ENCODE results near the gene CDHR2.

CDHR2 gene, protein sequence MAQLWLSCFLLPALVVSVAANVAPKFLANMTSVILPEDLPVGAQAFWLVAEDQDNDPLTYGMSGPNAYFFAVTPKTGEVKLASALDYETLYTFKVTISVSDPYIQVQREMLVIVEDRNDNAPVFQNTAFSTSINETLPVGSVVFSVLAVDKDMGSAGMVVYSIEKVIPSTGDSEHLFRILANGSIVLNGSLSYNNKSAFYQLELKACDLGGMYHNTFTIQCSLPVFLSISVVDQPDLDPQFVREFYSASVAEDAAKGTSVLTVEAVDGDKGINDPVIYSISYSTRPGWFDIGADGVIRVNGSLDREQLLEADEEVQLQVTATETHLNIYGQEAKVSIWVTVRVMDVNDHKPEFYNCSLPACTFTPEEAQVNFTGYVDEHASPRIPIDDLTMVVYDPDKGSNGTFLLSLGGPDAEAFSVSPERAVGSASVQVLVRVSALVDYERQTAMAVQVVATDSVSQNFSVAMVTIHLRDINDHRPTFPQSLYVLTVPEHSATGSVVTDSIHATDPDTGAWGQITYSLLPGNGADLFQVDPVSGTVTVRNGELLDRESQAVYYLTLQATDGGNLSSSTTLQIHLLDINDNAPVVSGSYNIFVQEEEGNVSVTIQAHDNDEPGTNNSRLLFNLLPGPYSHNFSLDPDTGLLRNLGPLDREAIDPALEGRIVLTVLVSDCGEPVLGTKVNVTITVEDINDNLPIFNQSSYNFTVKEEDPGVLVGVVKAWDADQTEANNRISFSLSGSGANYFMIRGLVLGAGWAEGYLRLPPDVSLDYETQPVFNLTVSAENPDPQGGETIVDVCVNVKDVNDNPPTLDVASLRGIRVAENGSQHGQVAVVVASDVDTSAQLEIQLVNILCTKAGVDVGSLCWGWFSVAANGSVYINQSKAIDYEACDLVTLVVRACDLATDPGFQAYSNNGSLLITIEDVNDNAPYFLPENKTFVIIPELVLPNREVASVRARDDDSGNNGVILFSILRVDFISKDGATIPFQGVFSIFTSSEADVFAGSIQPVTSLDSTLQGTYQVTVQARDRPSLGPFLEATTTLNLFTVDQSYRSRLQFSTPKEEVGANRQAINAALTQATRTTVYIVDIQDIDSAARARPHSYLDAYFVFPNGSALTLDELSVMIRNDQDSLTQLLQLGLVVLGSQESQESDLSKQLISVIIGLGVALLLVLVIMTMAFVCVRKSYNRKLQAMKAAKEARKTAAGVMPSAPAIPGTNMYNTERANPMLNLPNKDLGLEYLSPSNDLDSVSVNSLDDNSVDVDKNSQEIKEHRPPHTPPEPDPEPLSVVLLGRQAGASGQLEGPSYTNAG (N-terminal part only)

DNA sequence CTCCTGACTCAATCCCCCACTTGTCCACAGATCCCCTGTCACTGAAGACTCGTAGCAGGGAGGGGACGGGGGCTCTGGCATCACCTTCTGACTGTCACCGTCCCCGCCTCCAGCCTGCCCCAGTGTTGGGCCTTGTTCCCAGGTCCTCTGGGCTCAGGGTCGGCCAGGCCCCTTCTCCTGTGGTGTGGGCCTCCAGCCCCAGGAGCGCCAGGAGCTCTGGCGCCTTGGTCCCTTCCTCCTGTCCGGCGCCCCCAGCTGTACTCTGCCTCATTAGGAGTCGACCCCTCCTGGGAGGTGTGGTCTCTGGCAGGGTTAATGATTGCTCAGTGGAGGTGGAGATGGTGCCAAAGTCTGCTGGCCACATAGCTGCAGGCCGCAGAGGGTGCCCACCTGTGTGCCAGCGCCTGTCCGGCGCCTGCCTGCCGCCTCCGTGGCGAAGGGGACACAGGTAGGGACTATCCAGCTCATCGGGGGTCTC, at the start of gene CDHR2:
TSS of gene CDHR2 (plus strand) at position 376 of the 478 bp plus-strand sequence. CDS start 16,011 bp downstream, outside the sequence.
- no peak for DNase-seq

DNA sequence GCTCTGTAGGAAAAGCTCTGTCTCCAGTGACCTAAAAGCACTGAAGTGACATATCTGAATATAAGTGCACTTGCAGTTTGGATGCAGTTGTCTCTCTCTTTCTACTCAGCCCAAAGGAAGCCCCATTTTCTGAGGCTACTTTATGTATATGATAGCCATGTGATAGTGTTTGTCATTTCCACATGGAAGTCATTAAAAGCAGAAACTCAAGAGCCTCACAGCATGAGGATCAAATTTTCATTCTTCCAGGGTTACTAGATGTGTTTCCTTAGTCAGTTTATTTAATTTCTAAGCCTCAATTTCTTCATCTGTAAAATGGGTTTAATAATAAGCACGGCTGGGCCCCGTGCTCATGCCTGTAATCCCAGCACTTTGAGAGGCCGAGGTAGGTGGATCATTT, 48.6 kb upstream of the CDHR2 start:
- DNase-seq, result no peak

DNA sequence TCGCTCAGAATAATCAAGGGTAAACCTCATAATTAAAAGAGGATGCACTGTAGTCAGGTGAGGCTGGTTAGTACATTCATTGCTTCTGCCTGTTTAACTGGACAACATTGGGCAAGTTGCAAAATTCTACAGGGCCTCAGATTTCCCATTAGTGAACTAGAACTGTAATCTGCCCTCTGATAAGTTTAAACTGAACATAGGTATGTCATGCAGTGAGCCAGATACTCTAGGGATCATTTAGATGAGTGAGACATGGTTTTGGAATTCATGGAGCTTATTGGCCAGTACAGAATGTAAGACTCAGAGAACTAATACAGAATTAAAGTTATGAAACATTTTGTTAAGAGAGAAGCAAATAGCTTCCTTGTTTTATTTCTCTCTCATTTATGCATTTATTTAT, 47.8 kb upstream of the CDHR2 start:
- no peak for DNase-seq

DNA sequence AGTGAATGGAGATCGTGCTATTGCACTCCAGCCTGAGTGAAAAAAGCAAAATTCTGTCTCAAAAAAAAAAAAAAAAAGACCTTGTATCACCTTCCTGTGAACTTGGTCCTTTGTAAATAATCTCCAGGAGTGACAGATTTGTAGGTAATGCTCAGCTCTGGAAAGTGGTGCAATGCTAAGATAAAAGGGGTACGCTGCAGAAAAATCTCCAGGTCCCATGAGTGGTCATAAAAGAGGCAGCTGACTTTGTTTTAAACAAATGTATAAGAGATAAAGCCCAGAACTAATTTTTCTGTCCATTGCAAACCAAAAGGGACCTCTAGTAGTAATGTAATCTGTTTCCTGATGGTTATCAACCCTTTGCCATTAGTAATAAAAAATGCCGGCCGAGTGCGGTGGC, 45.6 kb upstream of the CDHR2 start:
- DNase-seq, result no peak

DNA sequence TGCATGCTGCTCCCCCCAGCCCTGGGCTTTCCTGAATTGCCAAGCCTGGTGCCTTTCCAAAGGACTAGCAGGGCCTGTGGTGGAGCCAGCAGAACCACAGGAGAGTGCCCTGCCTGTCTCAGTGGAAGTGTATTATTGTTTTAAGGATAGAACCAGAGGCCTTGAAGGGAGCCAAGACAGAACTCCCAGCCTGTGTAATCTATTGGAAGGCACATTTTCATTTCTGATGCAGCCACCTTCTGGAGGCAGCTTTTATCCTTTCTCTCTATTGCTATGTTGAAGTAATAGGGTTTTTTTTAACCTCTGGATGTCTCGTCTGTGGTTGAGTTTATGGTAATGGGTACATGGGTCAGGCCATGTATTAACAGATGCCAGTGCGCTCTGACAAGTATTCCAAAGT, 41.2 kb upstream of the CDHR2 start:
- DNase-seq, result no peak

DNA sequence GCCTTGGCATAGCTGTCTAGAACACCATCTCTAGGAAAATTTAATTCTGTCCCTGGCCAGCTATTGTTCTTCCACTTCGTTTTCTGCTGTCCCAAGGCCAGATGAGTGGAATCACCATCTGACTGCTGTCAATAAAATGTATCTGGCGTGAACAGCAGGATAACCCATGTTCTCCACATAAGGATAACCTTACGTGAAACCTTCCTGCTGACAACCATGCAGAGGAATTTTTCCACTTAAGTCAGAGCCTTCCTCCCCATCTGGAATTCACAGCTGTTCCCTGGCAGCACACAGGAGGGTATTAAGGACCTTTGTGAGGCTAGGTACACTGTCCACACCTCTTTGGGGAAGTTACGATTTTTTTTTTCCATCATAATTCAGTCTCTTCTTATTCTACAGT, 40.5 kb upstream of the CDHR2 start:
- DNase-seq, result no peak

DNA sequence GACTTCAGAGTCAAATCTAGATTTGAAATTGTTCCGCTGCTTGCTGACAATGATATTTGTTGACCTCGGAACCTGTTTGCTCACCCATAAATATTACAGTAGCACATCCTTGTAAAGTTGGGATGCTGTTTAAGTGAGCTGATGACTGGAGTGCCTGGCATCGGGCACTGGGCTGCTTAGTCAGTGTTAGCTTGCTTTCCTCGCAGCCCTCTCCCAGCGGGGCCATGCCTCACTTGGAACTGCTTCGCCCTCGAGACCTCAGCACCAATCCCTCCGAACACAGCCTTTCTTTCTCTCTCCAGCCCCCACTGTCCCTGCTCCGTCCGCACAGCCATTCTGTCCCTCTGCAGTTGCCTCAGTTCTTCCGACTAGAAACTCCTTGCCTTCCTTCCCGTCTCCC, 35.4 kb upstream of the CDHR2 start:
- DNase-seq, result no peak

DNA sequence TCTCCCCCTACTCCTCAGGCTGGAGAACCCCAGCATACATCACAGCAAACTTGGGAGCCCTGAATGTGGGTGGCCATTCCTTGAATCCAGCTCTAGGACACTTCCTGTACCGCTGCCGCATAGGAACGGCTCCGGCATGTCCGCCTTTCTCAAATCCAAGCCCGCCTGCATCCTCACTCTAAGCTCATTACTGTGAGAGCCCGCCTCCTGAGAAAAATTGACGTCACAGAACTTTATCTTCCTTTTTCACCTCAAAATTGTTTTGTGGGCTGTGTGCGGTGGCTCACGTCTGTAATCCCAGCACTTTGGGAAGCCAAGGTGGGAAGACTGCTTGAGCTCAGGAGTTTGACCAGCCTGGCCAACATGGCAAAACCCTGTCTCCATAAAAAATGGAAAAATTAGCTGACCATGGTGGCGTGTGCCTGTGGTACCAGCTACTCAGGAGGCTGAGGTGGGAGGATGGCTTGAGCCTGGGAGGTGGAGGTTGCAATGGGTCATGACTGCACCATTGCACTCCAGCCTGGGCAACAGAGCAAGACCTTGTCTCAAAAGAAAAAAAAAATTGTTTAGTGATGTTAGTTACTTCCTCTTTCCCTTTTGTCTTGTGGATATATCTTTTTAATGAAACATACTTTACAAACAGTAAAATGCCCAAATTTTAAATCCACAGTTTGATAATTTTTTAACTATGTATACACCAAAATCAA, 34.7 kb upstream of the CDHR2 start:
- no peak for DNase-seq

DNA sequence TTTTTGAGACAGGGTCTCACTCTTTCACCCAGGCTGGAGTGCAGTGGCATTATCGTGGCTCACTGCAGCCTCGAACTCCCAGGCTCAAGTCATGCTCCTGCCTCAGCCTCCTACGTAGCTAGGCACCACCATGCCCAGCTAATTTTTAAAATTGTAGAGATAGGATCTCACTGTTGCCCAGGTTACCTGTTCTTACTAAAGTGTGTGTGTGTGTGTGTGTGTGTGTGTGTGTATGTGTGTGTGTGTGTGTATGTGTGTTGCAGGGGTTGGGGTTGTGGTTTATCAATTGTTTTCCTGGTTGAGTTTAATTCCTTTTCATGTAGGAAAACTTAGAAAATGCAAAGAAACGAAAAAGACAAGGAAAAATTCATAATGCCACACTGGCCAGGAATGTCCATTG, 33.7 kb upstream of the CDHR2 start:
- DNase-seq, result no peak

DNA sequence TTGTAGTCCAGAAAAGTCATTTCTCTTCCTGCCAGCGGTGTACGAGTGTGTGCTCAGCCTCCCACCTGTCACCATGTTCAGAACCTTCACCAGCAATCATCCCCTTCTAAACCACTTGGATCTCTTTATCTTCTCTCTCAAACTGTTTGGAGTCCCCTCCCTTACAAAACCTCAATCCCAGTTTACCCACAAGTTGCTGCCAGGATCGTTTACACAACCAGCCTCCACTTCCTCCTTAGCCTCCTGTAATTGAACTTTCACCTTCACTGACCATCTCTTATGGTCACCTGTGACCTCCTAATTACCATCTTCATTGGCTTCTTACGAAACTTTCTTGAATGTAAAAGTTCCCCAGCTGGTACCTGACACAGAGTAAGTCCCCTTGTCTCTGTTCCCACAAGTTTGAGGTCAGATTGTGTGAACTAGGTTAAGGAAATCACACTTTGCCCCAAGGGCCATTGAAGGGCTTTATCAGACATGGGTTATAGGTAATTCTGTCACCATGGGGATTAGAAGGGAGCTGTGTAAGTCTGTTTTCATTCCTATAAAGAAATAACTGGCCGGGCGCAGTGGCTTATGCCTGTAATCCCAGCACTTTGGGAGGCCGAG, 32.0 kb upstream of the CDHR2 start:
- no peak for DNase-seq

DNA sequence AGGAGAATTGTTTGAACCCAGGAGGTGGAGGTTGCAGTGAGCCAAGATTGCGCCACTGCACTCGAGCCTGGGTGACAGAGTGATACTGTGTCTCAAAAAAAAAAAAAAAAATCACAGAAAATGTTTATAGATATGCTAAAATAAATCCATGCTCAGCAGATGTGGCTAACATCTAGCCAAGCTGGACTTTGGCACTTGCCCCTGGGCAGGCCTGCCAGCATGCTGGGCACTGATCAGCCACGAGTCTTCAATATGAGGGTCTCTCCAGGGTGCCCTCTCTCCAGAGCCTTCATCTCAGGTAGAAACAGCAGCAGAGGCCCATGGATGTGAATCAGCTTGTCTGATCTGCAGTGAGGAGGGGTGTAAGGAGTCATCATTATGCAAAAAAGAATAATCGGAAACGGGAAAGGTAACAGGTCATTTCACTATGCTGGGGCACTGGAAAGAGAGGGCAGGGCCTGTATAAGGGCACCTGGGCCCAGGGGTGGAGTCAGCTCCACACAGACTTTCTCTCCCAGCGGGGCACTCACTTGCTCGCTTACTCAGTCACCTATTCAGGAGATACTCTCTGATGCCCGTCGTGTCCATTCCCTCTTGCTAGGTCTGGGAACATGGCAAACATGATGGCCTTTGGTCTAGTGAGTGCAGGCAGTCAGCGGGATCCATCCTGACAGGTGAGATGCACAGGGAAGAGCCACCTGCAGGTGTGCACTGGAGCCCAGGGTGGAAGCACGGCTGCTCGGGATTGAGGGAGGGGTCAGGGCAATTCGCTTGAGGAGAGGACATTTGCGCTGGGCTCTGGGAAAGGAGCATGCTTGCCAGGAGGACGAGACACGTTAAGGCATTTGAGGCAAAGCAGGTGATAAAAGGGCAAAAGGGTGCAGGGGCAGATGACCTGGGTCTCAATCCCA, 29.1 kb upstream of the CDHR2 start:
- no peak for DNase-seq

DNA sequence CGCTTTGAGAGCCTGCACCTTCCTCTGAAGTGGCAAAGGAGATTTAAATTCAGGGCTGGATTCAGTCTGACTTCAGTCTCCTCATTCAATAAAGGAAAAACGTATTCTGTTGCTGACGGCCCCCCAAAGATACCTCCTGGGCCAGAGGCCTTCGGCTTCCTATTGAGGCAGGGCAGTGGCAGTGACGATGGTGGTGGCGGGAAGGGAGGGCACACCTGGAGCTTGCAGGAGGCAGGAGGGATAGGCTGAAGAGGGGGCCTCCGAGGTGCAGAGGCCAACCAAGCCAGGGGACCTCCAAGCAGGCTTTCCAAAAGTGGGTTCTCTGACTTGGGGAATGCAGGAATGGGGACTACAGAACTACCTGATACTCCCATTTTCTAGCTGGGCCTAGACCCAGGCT, 27.9 kb upstream of the CDHR2 start:
- no peak for DNase-seq

DNA sequence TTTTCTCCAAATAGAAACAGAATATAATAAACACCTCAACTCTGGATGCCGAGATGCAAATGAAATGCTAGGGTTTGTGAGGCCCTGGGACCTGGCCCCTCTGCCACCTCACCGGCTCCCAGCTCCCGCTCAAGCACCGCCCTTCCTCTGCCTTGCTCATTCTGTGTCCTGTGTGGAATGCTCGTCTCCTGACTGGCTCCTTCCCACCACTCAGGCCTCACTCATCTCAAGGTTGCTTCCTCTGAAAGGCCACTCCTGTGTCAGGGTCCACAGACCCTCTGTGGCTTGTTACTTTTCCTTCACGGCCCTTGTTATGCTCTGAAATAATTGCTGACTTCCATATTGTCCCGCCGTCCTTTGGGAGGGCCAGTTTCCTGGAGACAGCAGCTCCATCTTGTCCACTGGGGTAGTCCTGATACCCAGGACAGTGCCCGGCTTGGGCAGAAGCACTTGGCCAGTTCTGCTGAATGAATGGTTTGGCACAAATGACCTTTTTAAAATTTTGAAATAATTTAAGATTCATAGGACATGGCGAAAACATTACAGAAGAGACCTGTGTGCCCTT, 27.4 kb upstream of the CDHR2 start:
- no peak for DNase-seq

DNA sequence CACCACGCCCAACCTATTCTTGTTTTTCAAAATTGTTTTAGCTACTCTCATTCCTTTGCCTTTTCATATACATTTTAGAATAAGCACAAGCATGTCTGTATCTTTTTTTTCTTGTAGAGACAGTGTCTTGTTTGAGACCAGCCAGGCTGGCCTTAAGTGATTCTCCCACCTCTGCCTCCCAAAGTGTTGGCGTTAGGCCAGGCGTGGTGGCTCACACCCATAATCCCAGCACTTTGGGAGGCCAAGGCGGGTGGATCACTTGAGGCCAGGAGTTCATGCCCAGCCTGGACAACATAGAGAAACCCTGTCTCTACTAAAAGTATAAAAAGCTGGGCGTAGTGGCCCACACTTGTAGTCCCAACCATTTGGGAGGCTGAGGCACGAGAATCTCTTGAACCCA, 25.0 kb upstream of the CDHR2 start:
- DNase-seq, result no peak

DNA sequence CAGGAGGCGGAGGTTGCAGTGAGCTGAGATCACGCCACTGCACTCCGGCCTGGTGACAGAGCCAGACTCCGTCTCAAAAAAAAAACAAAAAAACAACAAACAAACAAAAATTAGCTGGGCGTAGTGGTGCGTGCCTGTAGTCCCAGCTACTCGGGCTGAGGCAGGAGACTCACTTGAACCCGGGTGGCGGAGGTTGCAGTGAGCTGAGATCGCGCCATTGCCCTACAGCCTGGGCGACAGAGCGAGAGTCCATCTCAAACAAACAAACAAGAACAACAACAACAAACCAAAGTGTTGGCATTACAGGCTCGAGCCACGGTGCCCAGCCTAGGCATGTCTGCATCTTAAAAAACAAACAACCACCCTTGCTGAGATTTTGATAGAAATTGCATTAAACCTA, 24.2 kb upstream of the CDHR2 start:
- no peak for DNase-seq

DNA sequence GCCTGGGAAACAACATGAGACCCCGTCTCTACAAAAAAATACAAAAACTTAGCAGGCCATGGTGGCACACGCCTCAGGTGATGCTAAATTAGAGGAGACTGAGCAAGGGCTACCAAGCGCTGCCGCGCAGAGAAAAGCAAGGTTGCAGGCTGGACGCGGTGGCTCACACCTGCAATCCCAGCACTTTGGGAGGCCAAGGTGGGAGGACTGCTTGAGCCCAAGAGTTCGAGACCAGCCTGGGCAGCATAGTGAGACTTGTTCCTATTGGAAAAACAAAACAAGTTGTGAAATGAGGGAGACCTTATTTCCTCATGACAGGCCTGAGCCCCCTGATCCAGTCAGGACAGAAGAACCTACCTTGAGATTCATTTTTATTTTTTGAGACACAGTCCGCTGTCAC, 23.5 kb upstream of the CDHR2 start:
- no peak for DNase-seq

DNA sequence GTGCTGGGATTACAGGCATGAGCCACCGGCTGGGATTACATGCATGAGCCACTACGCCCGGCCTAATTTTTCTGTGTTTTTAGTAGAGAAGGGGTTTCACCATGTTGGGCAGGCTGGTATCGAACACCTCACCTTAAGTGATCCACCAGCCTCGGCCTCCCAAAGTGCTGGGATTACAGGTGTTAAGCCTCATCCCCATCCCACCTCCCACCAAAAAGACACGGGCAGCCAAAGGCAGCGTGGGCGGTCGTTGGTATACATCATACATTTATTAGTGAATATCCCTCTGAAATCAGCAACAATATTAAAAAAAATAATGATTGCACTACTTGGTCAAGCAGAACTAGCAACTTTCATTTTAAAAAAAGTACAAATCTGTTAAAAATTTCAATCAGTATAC, 22.7 kb upstream of the CDHR2 start:
- no peak for DNase-seq

DNA sequence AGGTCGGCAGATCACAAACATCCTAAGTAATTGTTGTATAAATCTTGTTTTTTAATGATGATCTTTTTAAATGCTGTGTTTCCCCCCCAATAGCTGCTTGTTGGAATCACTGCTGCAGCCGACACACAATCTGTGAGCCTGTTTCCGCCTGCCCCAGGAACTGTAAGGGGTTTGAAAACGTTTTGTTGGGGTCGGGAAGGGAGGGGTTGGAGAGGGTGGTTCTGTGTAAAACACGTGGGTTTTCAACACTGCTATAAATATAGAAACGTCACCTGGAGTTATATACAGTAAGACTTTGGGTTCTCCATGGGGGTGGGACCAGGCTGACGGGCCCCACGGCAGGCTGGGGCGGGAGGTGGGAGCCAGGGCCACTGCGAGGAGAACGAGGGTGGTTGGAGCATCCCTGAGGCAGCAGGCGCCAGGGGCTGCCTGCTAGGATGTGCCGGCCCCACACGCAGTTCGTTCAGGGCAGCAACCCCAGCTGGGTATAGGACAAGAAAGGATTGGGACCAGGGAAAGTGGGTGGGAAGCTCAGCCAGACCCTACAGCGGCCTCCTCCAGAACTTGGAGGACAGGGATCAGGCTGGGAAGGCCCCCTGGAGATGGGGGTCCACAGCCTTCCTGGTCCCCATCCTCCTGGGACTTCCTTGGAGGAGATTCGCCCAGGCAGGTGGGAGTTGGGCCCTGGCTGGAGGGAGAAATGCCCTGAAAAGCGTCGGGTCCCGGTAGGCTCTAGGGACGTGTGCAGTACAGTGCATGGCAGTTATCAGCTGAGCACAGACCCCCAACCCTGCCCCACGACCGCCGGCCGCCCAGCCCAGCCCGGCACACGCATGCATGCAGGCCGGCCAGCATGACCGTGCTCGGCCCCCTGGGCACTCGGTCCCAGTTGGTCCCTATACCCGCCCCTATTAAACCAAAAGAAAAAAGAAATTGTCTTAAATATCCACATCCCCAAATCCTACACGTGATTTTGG, 21.6 kb upstream of the CDHR2 start:
- no peak for DNase-seq

DNA sequence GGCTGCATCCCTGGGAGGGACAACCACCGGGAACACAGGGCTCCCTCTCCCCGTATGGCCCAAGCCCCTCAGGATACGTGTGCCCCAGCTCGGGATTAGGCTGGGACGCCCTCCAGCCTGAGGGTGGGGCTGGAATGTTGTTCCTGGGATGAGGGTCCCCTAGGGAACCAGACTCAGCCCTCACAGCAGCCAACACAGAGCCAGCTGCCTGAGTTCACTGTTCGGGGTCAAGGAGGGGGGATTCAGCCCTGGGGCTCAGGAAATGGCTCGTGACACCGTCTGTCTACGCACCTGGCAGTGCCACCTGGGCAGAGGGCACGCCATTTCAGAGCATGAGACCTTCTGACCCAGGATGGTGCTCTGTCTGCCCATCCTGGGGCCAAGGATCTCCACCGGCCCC, 20.8 kb upstream of the CDHR2 start:
- DNase-seq, result no peak

All from NCI-H1694 treated with DMSO at 0.1 percent for 48 hours (cell line).